ENCODE measurements around the gene DSPP.

The DSPP gene

DNA sequence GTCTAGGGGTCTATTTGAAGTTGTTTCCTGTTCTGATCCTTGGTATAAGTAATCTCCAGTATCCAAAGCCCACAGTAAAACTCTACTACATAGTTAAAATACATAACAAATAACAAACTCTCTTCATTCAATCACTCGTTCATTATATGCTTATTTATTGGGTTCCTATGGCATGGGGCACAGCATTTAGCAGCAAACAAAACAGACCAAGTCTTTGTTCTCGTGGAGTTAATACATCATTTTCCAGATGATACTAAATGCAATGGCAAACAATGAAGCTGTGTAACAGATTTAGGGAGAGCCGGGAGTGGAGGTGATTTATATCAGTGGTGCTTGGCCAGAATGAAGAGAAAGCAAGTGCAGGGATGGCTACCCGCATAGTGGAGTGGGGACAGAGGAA lies 42.6 kb upstream of the DSPP start:
- Histone ChIP-seq H3K4me2 (ENCODE audit: low read depth, low read length, poor library complexity, severe bottlenecking) (no peak overlapping the region), H3K4me3 (ENCODE audit: insufficient read depth, low read length, poor library complexity, severe bottlenecking) (no peak overlapping the region), H3K79me2 (ENCODE audit: insufficient read depth, low read length) (no peaks in the 10 kb centered on the region), H2AFZ (ENCODE audit: low read depth, low read length, severe bottlenecking) (no peak overlapping the region), H3F3A (ENCODE audit: insufficient read depth) (no peaks in the 10 kb centered on the region), H3K36me3 (ENCODE audit: low read length) (no peaks in the 10 kb centered on the region), H3K27me3 (ENCODE audit: low read length) (no peaks in the 10 kb centered on the region), H4K20me1 (ENCODE audit: low read depth, low read length) (no peaks in the 10 kb centered on the region), H3K9ac (ENCODE audit: low read length) (no peak overlapping the region), H3K27ac (ENCODE audit: low read depth, low read length) (no peak overlapping the region), H3K9me3 (ENCODE audit: insufficient read depth, low read length) (no peaks in the 10 kb centered on the region), H3K9me2 (replicated peaks; ENCODE audit: insufficient read depth, low read length) (no peaks in the 10 kb centered on the region)
- no peak for TF ChIP-seq EZH2phosphoT487 (conservative IDR thresholded peaks at IDR 0.05; ENCODE audit: low read length)
- TF ChIP-seq, protein P1, sequence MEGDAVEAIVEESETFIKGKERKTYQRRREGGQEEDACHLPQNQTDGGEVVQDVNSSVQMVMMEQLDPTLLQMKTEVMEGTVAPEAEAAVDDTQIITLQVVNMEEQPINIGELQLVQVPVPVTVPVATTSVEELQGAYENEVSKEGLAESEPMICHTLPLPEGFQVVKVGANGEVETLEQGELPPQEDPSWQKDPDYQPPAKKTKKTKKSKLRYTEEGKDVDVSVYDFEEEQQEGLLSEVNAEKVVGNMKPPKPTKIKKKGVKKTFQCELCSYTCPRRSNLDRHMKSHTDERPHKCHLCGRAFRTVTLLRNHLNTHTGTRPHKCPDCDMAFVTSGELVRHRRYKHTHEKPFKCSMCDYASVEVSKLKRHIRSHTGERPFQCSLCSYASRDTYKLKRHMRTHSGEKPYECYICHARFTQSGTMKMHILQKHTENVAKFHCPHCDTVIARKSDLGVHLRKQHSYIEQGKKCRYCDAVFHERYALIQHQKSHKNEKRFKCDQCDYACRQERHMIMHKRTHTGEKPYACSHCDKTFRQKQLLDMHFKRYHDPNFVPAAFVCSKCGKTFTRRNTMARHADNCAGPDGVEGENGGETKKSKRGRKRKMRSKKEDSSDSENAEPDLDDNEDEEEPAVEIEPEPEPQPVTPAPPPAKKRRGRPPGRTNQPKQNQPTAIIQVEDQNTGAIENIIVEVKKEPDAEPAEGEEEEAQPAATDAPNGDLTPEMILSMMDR (IDR thresholded peaks at IDR 0.05; ENCODE audit: insufficient read depth, low read length, poor library complexity, severe bottlenecking) = no peak

GRCh38 chr4:87566276-87566675 lies 42.1 kb upstream of the DSPP start:
- Histone ChIP-seq H3K79me2 (ENCODE audit: insufficient read depth, low read length) (no peaks in the 10 kb centered on the region), H4K20me1 (ENCODE audit: low read depth, low read length) (no peaks in the 10 kb centered on the region), H3K27ac (ENCODE audit: low read depth, low read length) (no peak overlapping the region), H3K9ac (ENCODE audit: low read length) (no peak overlapping the region), H3F3A (ENCODE audit: insufficient read depth) (no peaks in the 10 kb centered on the region), H3K4me2 (ENCODE audit: low read depth, low read length, poor library complexity, severe bottlenecking) (no peak overlapping the region), H3K36me3 (ENCODE audit: low read length) (no peaks in the 10 kb centered on the region), H3K9me3 (ENCODE audit: insufficient read depth, low read length) (no peaks in the 10 kb centered on the region), H3K9me2 (replicated peaks; ENCODE audit: insufficient read depth, low read length) (no peaks in the 10 kb centered on the region), H3K27me3 (ENCODE audit: low read length) (no peaks in the 10 kb centered on the region), H3K4me3 (ENCODE audit: insufficient read depth, low read length, poor library complexity, severe bottlenecking) (no peak overlapping the region), H2AFZ (ENCODE audit: low read depth, low read length, severe bottlenecking) (no peak overlapping the region)
- TF ChIP-seq, protein P1 (IDR thresholded peaks at IDR 0.05; ENCODE audit: insufficient read depth, low read length, poor library complexity, severe bottlenecking) = no peak
- no peak for TF ChIP-seq EZH2phosphoT487 (conservative IDR thresholded peaks at IDR 0.05; ENCODE audit: low read length)

DNA sequence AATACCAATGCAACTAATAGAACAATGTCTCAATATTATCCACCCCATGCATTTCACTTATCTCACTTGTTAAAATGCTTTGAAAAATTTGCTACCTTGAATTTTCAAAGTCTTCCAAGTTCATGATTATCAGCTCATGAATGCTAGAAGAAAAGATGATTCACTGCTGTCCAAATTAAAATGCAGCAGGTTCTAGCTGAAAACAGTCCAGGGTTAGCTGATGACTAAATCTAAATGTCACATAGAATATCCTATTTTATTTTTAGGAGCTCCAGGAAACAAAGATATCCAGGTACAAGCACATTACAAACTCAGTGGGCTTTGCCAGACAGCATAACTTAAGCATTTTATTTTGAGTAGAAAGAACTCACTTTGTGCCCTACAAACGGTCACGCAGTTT lies 41.1 kb upstream of the DSPP start:
- Histone ChIP-seq H3K9ac (ENCODE audit: low read length) (no peak overlapping the region), H3F3A (ENCODE audit: insufficient read depth) (no peaks in the 10 kb centered on the region), H4K20me1 (ENCODE audit: low read depth, low read length) (no peaks in the 10 kb centered on the region), H2AFZ (ENCODE audit: low read depth, low read length, severe bottlenecking) (no peak overlapping the region), H3K27ac (ENCODE audit: low read depth, low read length) (no peak overlapping the region), H3K9me3 (ENCODE audit: insufficient read depth, low read length) (no peaks in the 10 kb centered on the region), H3K79me2 (ENCODE audit: insufficient read depth, low read length) (no peaks in the 10 kb centered on the region), H3K4me2 (ENCODE audit: low read depth, low read length, poor library complexity, severe bottlenecking) (no peak overlapping the region), H3K4me3 (ENCODE audit: insufficient read depth, low read length, poor library complexity, severe bottlenecking) (no peak overlapping the region), H3K36me3 (ENCODE audit: low read length) (no peaks in the 10 kb centered on the region), H3K27me3 (ENCODE audit: low read length) (no peaks in the 10 kb centered on the region), H3K9me2 (replicated peaks; ENCODE audit: insufficient read depth, low read length) (no peaks in the 10 kb centered on the region)
- TF ChIP-seq, protein P1 (IDR thresholded peaks at IDR 0.05; ENCODE audit: insufficient read depth, low read length, poor library complexity, severe bottlenecking) = no peak
- no peak for TF ChIP-seq EZH2phosphoT487 (conservative IDR thresholded peaks at IDR 0.05; ENCODE audit: low read length)

Data from SU-DHL-6 (cell line).